ENCODE measurements around the gene PITPNM2.
"Not testable (repeated sequence)": the region's sequence is repeated elsewhere in the genome, so short reads cannot be mapped to it uniquely, and the experiment has no call there.

PITPNM2 gene

DNA sequence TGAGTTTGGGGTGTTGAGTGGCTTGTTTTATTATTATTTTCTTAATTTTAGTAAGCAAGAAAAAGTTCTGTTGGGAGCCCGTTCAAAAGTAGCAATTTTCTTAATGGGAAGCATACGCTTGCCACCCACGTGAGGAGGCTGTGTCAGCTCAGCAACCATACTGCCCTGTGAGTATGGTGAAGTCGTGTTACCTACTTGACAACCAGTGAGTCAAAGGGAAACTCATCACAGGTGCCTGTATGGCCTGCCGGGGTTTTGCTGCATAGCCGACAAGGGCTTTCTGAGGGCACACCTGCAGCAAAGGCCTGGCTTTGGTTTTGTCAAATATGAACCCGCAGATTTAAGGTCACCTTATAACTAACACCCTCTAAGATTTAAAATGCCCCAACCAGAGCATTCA lies 31.1 kb downstream of the PITPNM2 start:
- DNase-seq: no peak

- no peak for DNase-seq
Measured at GRCh38 chr12:123118497-123118896, 32.4 kb downstream of the PITPNM2 start.

DNA sequence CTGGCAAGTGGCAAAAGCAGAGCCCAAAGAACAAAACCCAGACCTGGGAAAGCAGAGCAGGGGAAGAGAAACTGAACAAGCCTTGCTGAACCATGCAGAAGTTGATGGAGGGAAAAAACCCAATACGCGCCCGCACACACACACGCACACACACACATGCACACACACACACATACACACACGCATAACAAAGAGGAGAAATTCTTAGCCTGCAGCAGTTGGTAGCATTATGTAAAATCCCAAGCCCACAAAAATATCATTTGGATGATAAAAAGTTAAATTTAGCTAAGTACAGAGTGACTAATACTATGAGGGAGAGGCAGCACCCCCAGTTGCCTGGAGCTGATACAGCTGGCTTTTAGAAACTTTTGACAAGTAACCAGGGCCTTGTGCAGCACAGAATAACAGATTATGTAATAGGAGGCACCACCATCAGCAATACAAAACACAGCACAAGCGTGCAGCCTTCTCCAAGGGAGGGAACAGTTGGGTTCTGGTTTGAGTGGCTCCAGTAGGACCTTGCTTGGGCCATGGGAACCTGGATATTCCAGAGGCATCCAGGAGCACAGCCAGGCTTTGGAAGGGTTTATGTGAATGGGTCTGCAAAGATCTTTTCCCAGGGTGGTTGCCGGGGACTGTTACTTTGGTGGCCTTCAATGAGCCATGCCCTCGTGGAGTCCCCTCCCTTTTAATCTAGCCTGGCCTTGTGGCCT lies 35.3 kb downstream of the PITPNM2 start:
- no peak for DNase-seq

GRCh38 chr12:123114304-123115083 lies 36.4 kb downstream of the PITPNM2 start:
- no peak for DNase-seq

GRCh38 chr12:123113026-123113425 lies 37.9 kb downstream of the PITPNM2 start:
- no peak for DNase-seq

GRCh38 chr12:123111498-123112165 lies 39.3 kb downstream of the PITPNM2 start:
- no peak for DNase-seq

- DNase-seq: no peak
Measured at GRCh38 chr12:123109319-123109772, 41.5 kb downstream of the PITPNM2 start.

GRCh38 chr12:123108682-123109066 lies 42.2 kb downstream of the PITPNM2 start:
- DNase-seq: no peak

- DNase-seq: no peak
Measured at GRCh38 chr12:123107926-123108681, 42.8 kb downstream of the PITPNM2 start.

DNA sequence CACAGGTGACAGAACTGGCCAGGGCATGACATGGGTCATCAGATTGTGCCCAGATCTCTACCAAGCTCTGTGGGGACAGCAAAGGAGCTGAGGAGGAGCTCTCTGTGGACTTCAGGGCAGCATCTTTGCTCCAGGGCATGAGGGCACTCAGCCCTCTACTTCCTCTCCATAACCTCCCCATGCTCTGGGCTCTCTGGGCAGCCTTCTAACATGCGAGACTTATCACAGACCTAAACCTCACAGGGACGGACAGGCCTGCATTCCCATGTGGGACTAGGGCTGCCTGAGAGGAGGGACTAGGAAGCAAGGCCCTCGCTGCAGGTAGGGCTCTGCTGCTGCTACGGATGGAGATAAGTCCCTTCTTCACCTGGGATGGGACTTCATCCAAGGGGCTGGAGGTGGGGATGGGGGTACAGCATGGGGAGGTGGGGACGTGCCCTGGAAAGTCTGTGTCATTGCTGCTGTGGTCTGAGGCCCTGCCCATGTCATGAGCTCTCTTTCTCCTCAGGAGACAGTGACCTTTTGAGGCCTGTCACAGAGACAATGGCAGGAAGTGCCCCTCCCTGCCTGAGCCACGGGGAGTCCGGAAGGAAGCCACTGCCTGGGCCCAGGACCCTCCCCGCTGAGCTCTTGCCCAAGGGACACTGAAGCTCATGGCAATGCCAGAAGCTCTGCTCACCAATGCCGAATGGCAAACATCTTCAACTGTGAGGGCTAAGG lies 44.1 kb downstream of the PITPNM2 start:
- DNase-seq: no peak

- DNase-seq: no peak
Measured at GRCh38 chr12:123105211-123105826, 45.6 kb downstream of the PITPNM2 start.

- DNase-seq: no peak
Measured at GRCh38 chr12:123104809-123105208, 46.1 kb downstream of the PITPNM2 start.

DNA sequence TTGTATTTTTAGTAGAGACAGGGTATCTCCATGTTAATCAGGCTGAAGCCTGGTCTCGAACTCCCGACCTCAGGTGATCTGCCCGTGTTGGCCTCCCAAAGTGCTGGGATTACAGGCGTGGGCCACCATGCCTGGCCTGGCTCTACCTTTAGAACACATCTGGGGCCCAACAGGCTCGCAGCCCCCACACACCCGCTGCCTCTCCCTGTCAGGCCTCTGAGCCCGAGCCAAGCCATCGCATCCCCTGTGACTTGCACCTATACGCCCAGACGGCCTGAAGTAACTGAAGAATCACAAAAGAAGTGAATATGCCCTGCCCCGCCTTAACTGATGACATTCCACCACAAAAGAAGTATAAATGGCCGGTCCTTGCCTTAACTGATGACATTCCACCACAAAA lies 46.8 kb downstream of the PITPNM2 start:
- not testable (repeated sequence) for DNase-seq

GRCh38 chr12:123102781-123103503 lies 47.9 kb downstream of the PITPNM2 start:
- DNase-seq: no peak

DNA sequence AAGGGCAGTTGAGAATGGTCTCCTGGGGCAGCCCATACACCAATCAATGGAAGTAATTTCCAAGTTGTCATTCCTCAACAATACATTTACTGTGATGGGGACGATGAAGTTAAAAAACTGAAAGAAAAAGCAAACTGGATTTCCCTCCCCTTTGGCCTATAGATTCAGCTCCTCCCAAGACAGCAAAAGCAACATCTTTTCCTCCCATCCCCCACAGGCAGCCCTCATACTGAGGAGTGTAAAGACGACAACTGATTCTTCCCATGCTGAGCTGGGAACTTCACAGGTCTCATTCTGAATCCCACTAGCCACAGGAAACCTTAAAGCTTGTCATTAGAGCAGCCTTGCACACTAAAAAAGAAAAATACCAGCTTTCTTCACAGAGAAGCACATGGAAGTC lies 48.5 kb downstream of the PITPNM2 start:
- DNase-seq: no peak

DNA sequence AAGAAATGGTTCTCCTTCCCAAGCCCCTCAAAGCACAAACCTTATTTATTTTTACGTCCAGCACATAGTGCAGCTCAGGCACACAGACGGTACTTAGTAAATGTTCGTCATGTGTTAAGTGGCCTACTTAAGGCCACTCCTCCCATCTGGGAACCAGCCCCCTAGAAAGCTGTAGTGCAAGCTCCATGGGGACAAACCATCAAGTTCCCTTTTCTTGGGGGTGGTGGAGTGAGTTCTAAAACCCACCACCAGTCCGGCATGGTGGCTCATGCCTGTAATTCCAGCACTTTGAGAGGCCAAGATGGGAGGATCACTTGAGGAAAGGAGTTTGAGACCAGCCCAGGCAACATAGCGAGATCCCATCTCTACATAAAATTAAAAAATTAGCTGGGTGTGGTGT lies 49.4 kb downstream of the PITPNM2 start:
- DNase-seq: no peak
